OCI-LY7 (cell line): ENCODE data around the gene HDAC9. TPM values are rescaled to one million over a fixed set of nuclear protein-coding genes. Genes with fewer than 3 reads are reported as not detected.

Experiments used
- BruUV-seq: library from RNA; stranded (reverse); fragments of 400-500 nt; replicated peaks from 2 replicates; lab custom pipeline; 2021; lab: Mats Ljungman, UMichigan
- CTCF ChIA-PET: fragments of 300-600 bp; sonication (Branson Sonifier 250); formaldehyde crosslinking; loops from one replicate; lab custom pipeline; 2022; ENCODE audit warnings: antibody characterized with exemption; ENCODE audit not compliant: unreplicated experiment; lab: Charles Lee
- POLR2A ChIA-PET: fragments of 300-600 bp; sonication (Branson Sonifier 250); formaldehyde crosslinking; loops from one replicate; lab custom pipeline; 2022; ENCODE audit warnings: antibody characterized with exemption; lab: Charles Lee
- DNase-seq: peaks from one replicate; pipeline ENCODE4 v3.0.0-alpha.2; 2015; ENCODE audit warnings: low spot score
- H2AFZ ChIP-seq: fragments of 200-600 bp; sonication (generic), shearing (Covaris generic); 2 replicates; pipeline ENCODE4 v1.6.1; 2014; ENCODE audit warnings: mild to moderate bottlenecking, antibody characterized with exemption, low read length, moderate library complexity
- H3K27ac ChIP-seq: fragments of 200-600 bp; sonication (generic); 2 replicates; pipeline ENCODE4 v1.5.1; 2014; ENCODE audit warnings: mixed run types, low read depth, mild to moderate bottlenecking, moderate library complexity, low read length, inconsistent platforms; ENCODE audit not compliant: poor library complexity, severe bottlenecking
- H3K36me3 ChIP-seq: fragments of 200-600 bp; sonication (generic); 2 replicates; pipeline ENCODE4 v1.6.1; 2014; ENCODE audit warnings: mild to moderate bottlenecking, antibody characterized with exemption, low read length, moderate library complexity, mixed read lengths; ENCODE audit not compliant: insufficient read depth
- H3K4me1 ChIP-seq: fragments of 200-600 bp; sonication (generic); 2 replicates; pipeline ENCODE4 v1.5.1; 2014; ENCODE audit warnings: mild to moderate bottlenecking, low read length; ENCODE audit not compliant: insufficient read depth, poor library complexity, severe bottlenecking
- H3K4me2 ChIP-seq: fragments of 200-600 bp; sonication (generic); 2 replicates; pipeline ENCODE4 v1.6.1; 2014; ENCODE audit warnings: mild to moderate bottlenecking, low read length
- H3K4me3 ChIP-seq: fragments of 200-600 bp; sonication (generic); 2 replicates; pipeline ENCODE4 v1.5.1; 2014; ENCODE audit warnings: mild to moderate bottlenecking, low read depth, low read length; ENCODE audit not compliant: poor library complexity, severe bottlenecking
- H3K79me2 ChIP-seq: fragments of 200-600 bp; sonication (generic); 2 replicates; pipeline ENCODE4 v1.6.1; 2016; ENCODE audit warnings: low read depth, mild to moderate bottlenecking, low read length, moderate library complexity, mixed read lengths; ENCODE audit not compliant: insufficient read depth
- H3K9me2 ChIP-seq: fragments of 200-600 bp; sonication (generic); 2 replicates; pipeline ENCODE4 v1.6.1; 2016; ENCODE audit warnings: mild to moderate bottlenecking, low read length, mixed read lengths; ENCODE audit not compliant: insufficient read depth
- H3K9me3 ChIP-seq: fragments of 200-600 bp; sonication (generic); 2 replicates; pipeline ENCODE4 v1.6.1; 2014; ENCODE audit warnings: mild to moderate bottlenecking, mixed run types, low read length, mixed read lengths
- H4K20me1 ChIP-seq: fragments of 200-600 bp; sonication (generic); 2 replicates; pipeline ENCODE4 v1.6.1; 2014; ENCODE audit warnings: mild to moderate bottlenecking, antibody characterized with exemption, low read length, moderate library complexity, mixed read lengths; ENCODE audit not compliant: insufficient read depth
- EZH2phosphoT487 ChIP-seq: fragments of 200-600 bp; sonication (generic); IDR thresholded peaks from 2 replicates; pipeline ENCODE4 v1.6.1; 2018; ENCODE audit warnings: low read depth, borderline replicate concordance, mild to moderate bottlenecking, mixed run types, antibody characterized with exemption, low read length, moderate library complexity, mixed read lengths
- intact Hi-C: fragments of 100-400 bp; cut with micrococcal nuclease; formaldehyde crosslinking; loops from one replicate; pipeline ENCODE4 v1.10.0; 2022; ENCODE audit not compliant: unreplicated experiment
- total RNA-seq, 2 experiments: library from RNA; depleted of rRNA in 1 of 2; stranded (reverse); fragments of >200 nt in 1 of 2; shearing (Covaris generic) in 1 of 2; gene quantifications; 2 replicates each; pipeline ENCODE4 v1.2.3, GENCODE V29; 2014 to 2022
- TF ChIP-seq, protein P1 (sequence below): fragments of 200-600 bp; sonication (generic); conservative IDR thresholded peaks from 2 replicates; pipeline ENCODE4 v1.5.1; 2014; ENCODE audit warnings: mild to moderate bottlenecking, antibody characterized with exemption, low read length, moderate library complexity, mixed read lengths

The HDAC9 gene
- total RNA-seq, 2 experiments from 2014 or later, result 58.8 to 91.7 TPM

DNA sequence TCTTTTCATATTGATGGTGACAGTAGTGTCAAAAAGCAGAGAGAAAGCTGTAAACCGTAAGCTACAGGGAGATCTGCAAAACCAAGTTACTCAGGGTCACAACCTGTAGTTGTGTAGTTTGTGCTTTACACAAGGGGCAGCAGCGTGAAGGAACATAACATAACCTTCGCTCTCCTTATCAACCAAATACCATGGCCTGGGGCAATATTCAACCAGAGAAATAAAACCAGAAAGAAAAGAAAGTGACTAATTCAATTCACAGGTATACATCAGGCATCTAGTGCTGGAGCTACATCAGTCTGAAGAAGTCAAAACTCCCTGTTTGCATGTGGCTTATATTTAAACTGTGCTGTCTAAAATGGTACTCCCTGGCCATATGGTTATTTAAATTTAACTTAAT, 397.6 kb downstream of the HDAC9 start:
- Histone ChIP-seq H3K27ac (no peak overlapping the region), H2AFZ (no peak overlapping the region), H3K4me2 (no peak overlapping the region), H3K4me3 (no peak overlapping the region), H3K9me2 (no peaks in the 10 kb centered on the region), H3K79me2 (no peaks in the 10 kb centered on the region), H3K36me3 (no peaks in the 10 kb centered on the region), H3K9me3 (no peaks in the 10 kb centered on the region), H4K20me1 (no peaks in the 10 kb centered on the region), H3K4me1 (no peaks in the 10 kb centered on the region)
- TF ChIP-seq, protein P1, sequence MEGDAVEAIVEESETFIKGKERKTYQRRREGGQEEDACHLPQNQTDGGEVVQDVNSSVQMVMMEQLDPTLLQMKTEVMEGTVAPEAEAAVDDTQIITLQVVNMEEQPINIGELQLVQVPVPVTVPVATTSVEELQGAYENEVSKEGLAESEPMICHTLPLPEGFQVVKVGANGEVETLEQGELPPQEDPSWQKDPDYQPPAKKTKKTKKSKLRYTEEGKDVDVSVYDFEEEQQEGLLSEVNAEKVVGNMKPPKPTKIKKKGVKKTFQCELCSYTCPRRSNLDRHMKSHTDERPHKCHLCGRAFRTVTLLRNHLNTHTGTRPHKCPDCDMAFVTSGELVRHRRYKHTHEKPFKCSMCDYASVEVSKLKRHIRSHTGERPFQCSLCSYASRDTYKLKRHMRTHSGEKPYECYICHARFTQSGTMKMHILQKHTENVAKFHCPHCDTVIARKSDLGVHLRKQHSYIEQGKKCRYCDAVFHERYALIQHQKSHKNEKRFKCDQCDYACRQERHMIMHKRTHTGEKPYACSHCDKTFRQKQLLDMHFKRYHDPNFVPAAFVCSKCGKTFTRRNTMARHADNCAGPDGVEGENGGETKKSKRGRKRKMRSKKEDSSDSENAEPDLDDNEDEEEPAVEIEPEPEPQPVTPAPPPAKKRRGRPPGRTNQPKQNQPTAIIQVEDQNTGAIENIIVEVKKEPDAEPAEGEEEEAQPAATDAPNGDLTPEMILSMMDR, result no peak
- no peak for TF ChIP-seq EZH2phosphoT487
- ChIA-PET POLR2A (interaction anchor here (0.6 to 1.0 kb wide), 2 partner anchors 21 to 127 kb away, joined by 3 read pairs; no protein-coding TSS in a partner anchor), CTCF (no interaction called here)
- intact Hi-C loops, result no loop called here
- BruUV-seq, result no TSS peak
- no peak for DNase-seq

- no peaks in the 10 kb centered on the region for H3K79me2 ChIP-seq
- DNase-seq, result no peak
- H3K9me3 ChIP-seq, result no peaks in the 10 kb centered on the region
- ChIA-PET CTCF (no interaction called here), POLR2A (no interaction called here)
- no TSS peak for BruUV-seq
- no peaks in the 10 kb centered on the region for H3K9me2 ChIP-seq
- no peaks in the 10 kb centered on the region for H3K36me3 ChIP-seq
- intact Hi-C loops, result no loop called here
- no peaks in the 10 kb centered on the region for H4K20me1 ChIP-seq
- H3K27ac ChIP-seq, result no peak overlapping the region
- no peak overlapping the region for H2AFZ ChIP-seq
- TF ChIP-seq, protein P1, result no peak
- no peak for TF ChIP-seq EZH2phosphoT487
- no peak overlapping the region for H3K4me3 ChIP-seq
- no peak overlapping the region for H3K4me2 ChIP-seq
- no peaks in the 10 kb centered on the region for H3K4me1 ChIP-seq
These were observed 398.6 kb downstream of the HDAC9 start for GRCh38 chr7:18894155-18894554.

DNA sequence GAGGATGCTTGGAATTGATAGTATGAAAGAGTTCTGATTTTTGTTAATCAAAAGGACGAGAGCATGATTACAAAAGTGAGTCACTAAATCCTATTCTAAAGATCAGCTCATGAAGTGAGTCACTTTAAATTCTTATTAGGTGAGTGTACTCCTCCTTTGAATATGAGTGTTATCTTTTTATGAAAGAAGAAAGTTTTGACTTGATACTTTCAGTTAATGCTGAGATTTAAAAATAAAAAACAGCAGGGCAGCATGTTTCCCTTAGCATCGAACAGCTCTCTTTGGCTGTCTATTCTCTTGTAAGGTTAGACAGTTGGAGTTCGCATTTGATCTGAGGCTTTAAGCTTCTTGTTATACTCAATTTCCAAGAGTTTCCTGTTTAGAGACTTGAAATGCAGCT, 399.9 kb downstream of the HDAC9 start:
- ChIA-PET CTCF (no interaction called here), POLR2A (no interaction called here)
- H3K9me3 ChIP-seq, result no peaks in the 10 kb centered on the region
- H3K36me3 ChIP-seq, result no peaks in the 10 kb centered on the region
- intact Hi-C loops, result no loop called here
- BruUV-seq, result no TSS peak
- no peaks in the 10 kb centered on the region for H3K4me1 ChIP-seq
- no peaks in the 10 kb centered on the region for H3K9me2 ChIP-seq
- H3K79me2 ChIP-seq, result no peaks in the 10 kb centered on the region
- no peak overlapping the region for H3K4me3 ChIP-seq
- DNase-seq, result no peak
- no peak overlapping the region for H2AFZ ChIP-seq
- H4K20me1 ChIP-seq, result no peaks in the 10 kb centered on the region
- TF ChIP-seq, protein P1, result no peak
- TF ChIP-seq EZH2phosphoT487, result no peak
- no peak overlapping the region for H3K4me2 ChIP-seq
- H3K27ac ChIP-seq, result no peak overlapping the region
